Psoas muscle (tissue), 8 donors: ENCODE results near the gene SSBP2. TPM values are rescaled to one million over a fixed set of nuclear protein-coding genes. Genes with fewer than 3 reads are reported as not detected.
A peak's percentile ranks its signal among the peaks of the same experiment; 100 is the strongest.

ENCODE experiments used
- ATAC-seq, 4 donors: fragments of 200-7000 bp; cut with Tn5 transposase; one replicate each; pipeline ENCODE4 v1.9.1; 2020; ENCODE audit warnings: moderate library complexity in 3 of 4, mild to moderate bottlenecking in 2 of 4
- DNase-seq, 2 donors: peaks; one replicate each; pipeline ENCODE4 v3.0.0-alpha.2; 2020
- H3K27ac ChIP-seq: fragments of 200-600 bp; one replicate; pipeline ENCODE4 v1.8.0; 2022
- H3K27me3 ChIP-seq, 3 donors: fragments of 200-600 bp in 1 of 3; one replicate each; pipeline versions ENCODE4 v1.6.1 to v1.8.0; 2013 to 2022; ENCODE audit warnings: low read length in 2 of 3, mild to moderate bottlenecking in 2 of 3, moderate library complexity in 1 of 3; ENCODE audit not compliant: insufficient read depth in 3 of 3
- H3K36me3 ChIP-seq, 2 donors: fragments of 200-600 bp in 1 of 2; one replicate each; pipeline versions ENCODE4 v1.6.1 to v1.8.0; 2013 to 2022; ENCODE audit warnings: low read depth in 1 of 2, mild to moderate bottlenecking in 1 of 2, moderate library complexity in 1 of 2; ENCODE audit not compliant: insufficient read depth in 1 of 2
- H3K4me1 ChIP-seq: fragments of 200-600 bp; one replicate; pipeline ENCODE4 v1.8.0; 2022
- H3K4me3 ChIP-seq: fragments of 200-600 bp; one replicate; pipeline ENCODE4 v1.8.0; 2022; ENCODE audit warnings: mild to moderate bottlenecking
- H3K9me3 ChIP-seq: fragments of 200-600 bp; one replicate; pipeline ENCODE4 v1.8.0; 2022
- WGBS, 3 donors: extraction: QIAGEN DNeasy Blood & Tissue Kit; methylation state at CpG; one replicate each; pipeline versions ENCODE4 v1.1.6 to v1.1.7; 2013; 5-methylcytosine and 5-hydroxymethylcytosine counted together
- intact Hi-C, 2 donors: fragments of 100-400 bp; cut with DNase I; formaldehyde crosslinking; loops; one replicate each; pipeline versions ENCODE4 v1.11.0 to v1.14.2; 2022
- polyA plus RNA-seq, 3 donors: library from polyadenylated mRNA; stranded (reverse); fragments of 200-250 nt; gene quantifications; one replicate each; pipeline ENCODE4 v1.2.3, GENCODE V29; 2013
- total RNA-seq, 4 donors: library from RNA; stranded (reverse); fragmentation: NEBNext Ultra II Directional in 2 of 4; extraction: Animal tissue kit (Norgen Biotek cat#: 25700) in 2 of 4; gene quantifications; one replicate each; pipeline versions ENCODE4 v1.2.1 to v1.2.4, GENCODE V29; 2021 to 2023
- TF ChIP-seq, protein P1 (sequence below): fragments of 200-600 bp; IDR thresholded peaks from one replicate; pipeline ENCODE4 v1.8.0; 2022; ENCODE audit warnings: antibody characterized with exemption
- donor health status: healthy with polysubstance abuse.
- donor health status: DM: no; HTN: no; CAD: no; lungs with moderate emphysema.
- donor health status: Bipolar disorder and iron deficiency.
- donor health status: healthy.
- donor health status: DM: yes; HTN: yes; CAD: no.
- donor health status: DM: no; HTN: no; CAD: no.
- donor health status: DM: no; HTN: no; CAD: no.
- donor health status: DM: yes; HTN: yes; CAD: no.

SSBP2 gene
- total and polyA plus RNA-seq, 7 donors = 18.2 to 42.6 (median 25.3) TPM

DNA sequence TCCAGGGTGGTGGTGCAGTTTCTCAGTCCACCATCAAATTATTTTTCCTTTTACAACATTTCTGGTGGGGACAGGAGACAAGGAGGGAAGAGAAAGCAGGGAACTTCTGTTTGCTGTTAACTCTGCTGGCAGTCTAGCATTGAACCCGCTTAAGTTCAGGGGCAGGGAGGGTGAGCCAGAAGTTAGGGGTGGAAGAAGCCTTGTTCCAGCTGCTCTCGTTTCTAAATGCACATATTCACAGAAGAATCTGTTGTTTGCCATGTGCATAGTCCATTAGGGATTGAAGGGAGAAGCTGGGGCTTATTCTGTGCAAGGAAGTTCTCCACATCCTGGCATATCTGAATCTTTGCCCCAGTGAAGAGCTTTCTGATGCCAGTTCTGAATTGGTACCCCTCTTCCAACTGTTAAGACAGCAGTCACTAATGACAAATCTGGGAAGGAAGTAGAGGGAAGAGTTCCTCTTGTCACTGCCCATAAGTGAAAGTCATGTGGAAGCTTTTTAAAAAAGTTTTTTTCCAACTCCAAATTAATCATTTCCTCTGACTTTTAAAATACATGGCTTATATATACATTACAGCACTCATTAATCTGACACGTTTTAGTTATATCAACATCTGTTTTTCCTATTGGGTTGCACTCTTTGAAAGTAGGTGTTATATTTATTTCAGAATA lies 324.4 kb downstream of the SSBP2 start:
- no peak for DNase-seq
- Histone ChIP-seq H3K4me3 (no peak overlapping the region), H3K9me3 (no peaks in the 10 kb centered on the region), H3K4me1 (peaks cover 20% of the 10 kb centered on the region), H3K27ac (peak overlapping the region; percentile 14), H3K27me3 (no peaks in the 10 kb centered on the region), H3K36me3 (peaks cover 0 to 2% of the 10 kb centered on the region in 2 donors)
- no peak for ATAC-seq
- 38 to 42% (median 38%) methylated on average over 3 of the region's 3 CpGs for WGBS, 3 donors
- intact Hi-C loops = loop anchor here (2.0 to 10.0 kb wide), 8 partner anchors 52 to 801 kb away; no protein-coding TSS in a partner anchor
- TF ChIP-seq, protein P1, sequence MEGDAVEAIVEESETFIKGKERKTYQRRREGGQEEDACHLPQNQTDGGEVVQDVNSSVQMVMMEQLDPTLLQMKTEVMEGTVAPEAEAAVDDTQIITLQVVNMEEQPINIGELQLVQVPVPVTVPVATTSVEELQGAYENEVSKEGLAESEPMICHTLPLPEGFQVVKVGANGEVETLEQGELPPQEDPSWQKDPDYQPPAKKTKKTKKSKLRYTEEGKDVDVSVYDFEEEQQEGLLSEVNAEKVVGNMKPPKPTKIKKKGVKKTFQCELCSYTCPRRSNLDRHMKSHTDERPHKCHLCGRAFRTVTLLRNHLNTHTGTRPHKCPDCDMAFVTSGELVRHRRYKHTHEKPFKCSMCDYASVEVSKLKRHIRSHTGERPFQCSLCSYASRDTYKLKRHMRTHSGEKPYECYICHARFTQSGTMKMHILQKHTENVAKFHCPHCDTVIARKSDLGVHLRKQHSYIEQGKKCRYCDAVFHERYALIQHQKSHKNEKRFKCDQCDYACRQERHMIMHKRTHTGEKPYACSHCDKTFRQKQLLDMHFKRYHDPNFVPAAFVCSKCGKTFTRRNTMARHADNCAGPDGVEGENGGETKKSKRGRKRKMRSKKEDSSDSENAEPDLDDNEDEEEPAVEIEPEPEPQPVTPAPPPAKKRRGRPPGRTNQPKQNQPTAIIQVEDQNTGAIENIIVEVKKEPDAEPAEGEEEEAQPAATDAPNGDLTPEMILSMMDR = no peak

- DNase-seq = no peak
- TF ChIP-seq, protein P1 = peak; percentile 75
- intact Hi-C loops = loop anchor here (5.0 to 10.0 kb wide), 7 partner anchors 319 to 802 kb away; no protein-coding TSS in a partner anchor
- 2 to 4% (median 2%) methylated on average over 2 of the region's 2 CpGs for WGBS, 3 donors
- no peaks in the 10 kb centered on the region for H3K27me3 ChIP-seq
- peaks cover 0 to 10% of the 10 kb centered on the region in 2 donors for H3K36me3 ChIP-seq
- peak overlapping the region; percentile 14 for H3K27ac ChIP-seq
- peak in 3 of 4 donors; percentile 52 to 73 (median 56) for ATAC-seq
- no peaks in the 10 kb centered on the region for H3K9me3 ChIP-seq
- H3K4me1 ChIP-seq = peaks cover 20% of the 10 kb centered on the region
- no peak overlapping the region for H3K4me3 ChIP-seq
These were observed 325.3 kb downstream of the SSBP2 start for GRCh38 chr5:81425569-81425968.

DNA sequence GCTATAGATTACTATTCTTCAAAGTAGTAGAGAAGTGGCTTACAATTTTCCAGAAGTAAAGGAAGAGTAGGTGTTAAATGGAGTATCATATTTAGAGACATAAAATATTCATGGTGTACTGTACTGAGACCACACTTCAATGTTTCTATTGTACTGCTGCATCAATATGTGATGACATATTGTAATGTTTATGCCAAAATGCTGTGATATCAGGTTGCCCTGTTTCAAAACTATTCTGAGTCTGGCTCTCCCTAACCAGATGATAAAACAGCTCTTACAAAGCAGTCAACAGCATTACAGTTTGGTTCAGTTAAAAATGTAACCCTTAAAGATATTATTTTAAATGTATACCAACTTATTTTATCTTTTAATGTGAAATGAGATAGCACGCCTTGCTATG lies 326.2 kb downstream of the SSBP2 start:
- intact Hi-C loops = loop anchor here (5.0 to 10.0 kb wide), 7 partner anchors 320 to 803 kb away; no protein-coding TSS in a partner anchor
- Histone ChIP-seq H3K36me3 (peaks cover 0 to 19% of the 10 kb centered on the region in 2 donors), H3K27ac (peak overlapping the region; percentile 17), H3K4me3 (no peak overlapping the region), H3K9me3 (no peaks in the 10 kb centered on the region), H3K4me1 (peaks cover 19% of the 10 kb centered on the region), H3K27me3 (no peaks in the 10 kb centered on the region)
- TF ChIP-seq, protein P1 = no peak
- DNase-seq (no peak), ATAC-seq (peak; percentile 47 to 78 (median 57))
- 95 to 100% (median 97%) methylated on average over 1 of the region's 1 CpG for WGBS, 3 donors

- ATAC-seq (peak in 3 of 4 donors; percentile 43 to 49 (median 44)), DNase-seq (no peak)
- no peak overlapping the region for H3K4me3 ChIP-seq
- no peak overlapping the region for H3K27ac ChIP-seq
- peaks cover 13% of the 10 kb centered on the region for H3K4me1 ChIP-seq
- TF ChIP-seq, protein P1 = no peak
- H3K36me3 ChIP-seq = peaks cover 0 to 30% of the 10 kb centered on the region in 2 donors
- no peaks in the 10 kb centered on the region for H3K27me3 ChIP-seq
- 46 to 70% (median 59%) methylated on average over 2 of the region's 2 CpGs for WGBS, 3 donors
- intact Hi-C loops = loop anchor here (10.0 kb wide), 4 partner anchors 322 to 802 kb away; no protein-coding TSS in a partner anchor
- no peaks in the 10 kb centered on the region for H3K9me3 ChIP-seq
These were observed 328.2 kb downstream of the SSBP2 start for GRCh38 chr5:81422671-81423070.
